NCI-H1105 treated with DMSO at 0.1 percent for 48 hours (cell line): ENCODE data around the gene CNN2.
A peak's percentile ranks its signal among the peaks of the same experiment; 100 is the strongest.

ENCODE experiments used
- DNase-seq: peaks from one replicate; lab custom pipeline; 2025; lab: John Stamatoyannopoulos, UW

Gene CNN2

DNA sequence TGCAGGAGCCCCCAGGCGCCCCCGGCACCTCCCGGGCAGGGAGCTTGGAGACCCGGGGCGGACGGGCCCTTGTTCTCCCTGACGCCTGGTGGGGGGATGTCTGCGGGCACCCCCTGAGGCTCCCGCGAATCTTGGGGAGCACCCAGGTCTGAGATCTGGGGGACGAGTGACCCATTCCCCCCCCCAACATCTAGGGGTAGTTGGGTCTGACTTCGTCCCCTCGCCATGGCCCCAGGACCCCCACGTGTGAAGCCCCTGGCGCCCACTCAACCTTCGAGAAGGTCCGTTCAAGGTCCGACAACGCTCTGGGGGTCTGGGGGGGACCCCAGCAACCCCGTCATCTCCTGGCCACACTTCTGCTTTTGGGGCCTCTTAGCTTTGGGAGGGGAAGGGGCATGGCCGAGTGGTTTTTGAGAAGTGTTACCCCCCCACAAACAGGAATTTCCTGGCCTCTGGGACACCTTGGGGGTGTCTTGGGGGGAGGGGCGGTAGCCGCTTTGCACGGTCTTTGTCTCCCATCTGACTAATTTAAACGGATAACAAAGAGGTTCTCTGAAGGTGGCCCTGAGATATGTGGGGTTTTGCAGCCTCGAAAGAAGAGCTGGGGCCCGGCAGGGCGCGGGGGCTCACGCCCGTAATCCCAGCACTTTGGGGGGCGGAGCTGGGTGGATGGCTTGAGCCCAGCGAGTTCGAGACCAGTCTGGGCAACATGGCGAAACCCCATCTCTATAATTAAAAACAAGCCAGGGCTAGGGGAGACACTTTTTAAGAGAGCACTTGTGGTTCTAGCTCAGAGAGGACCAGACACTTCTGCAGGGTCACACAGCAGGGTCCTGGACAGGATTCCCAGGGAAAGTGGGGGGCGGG lies 608 bp downstream of the CNN2 start:
- peak; percentile 17 for DNase-seq

GRCh38 chr19:1027650-1028061 lies 1.2 kb downstream of the CNN2 start:
- DNase-seq: no peak

DNA sequence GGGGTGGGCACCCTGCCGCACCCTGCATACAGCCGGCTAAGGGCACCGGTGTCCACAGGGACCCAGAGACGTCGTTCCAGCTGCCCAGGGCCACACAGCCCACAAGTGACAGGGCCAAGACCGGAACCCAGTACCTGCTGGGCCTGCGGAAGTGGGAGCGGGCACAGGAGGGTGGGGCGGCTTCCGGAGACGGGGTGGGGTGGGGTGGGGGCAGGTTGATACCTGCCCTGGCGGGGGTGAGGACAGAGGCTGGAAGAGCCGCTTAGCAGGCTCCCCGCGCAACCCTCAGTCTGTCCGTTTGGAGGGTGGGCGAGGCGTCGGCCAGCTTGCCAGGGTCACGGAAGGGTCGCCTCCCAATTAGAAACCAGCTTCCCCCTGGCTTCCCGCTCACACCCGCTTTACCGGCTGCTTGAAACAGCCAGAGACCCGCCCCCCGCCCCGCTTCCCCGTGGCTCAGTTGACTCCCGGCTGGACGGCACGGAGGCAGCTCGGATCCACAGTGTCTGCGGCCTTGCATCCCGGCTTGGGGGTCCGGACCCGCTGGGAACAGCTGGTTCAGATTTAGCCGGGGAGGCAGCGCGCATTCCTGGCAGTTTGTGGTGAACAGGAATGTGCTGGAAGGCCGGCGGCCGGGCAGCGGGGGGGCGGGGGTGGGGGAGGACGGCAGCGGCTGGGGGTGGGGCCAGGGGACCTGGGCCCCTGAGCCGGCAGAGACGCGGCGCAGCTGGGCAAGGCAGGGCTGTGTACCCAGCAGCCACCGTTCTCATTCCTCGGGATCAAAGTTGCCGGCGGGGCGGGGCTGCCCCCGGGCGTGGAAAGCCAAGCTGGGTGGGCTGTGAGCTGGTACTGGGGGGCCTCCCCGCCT lies 1.9 kb downstream of the CNN2 start:
- peak; percentile 22 for DNase-seq

GRCh38 chr19:1032264-1032867 lies 6.0 kb downstream of the CNN2 start:
- no peak for DNase-seq

DNA sequence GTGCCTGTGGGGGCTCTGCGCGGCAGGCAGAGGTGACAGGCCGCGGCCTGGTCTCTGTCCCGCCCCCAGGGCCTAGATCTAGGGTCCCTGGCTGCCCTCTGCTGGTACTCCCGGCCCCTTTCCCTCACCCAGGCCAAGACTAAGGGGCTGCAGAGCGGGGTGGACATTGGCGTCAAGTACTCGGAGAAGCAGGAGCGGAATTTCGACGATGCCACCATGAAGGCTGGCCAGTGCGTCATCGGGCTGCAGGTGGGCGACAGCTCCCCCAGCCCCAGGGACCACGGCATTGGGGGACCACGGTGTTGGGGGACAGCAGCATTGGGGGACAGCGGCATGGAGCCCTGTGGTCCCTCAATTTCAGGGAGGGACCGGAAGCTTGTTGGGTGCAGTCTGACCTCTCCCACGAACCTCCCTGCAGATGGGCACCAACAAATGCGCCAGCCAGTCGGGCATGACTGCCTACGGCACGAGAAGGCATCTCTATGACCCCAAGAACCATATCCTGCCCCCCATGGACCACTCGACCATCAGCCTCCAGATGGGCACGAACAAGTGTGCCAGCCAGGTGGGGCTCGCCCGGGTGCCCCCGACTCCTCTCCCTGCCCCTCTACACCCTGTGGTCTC lies 9.7 kb downstream of the CNN2 start:
- DNase-seq: no peak

DNA sequence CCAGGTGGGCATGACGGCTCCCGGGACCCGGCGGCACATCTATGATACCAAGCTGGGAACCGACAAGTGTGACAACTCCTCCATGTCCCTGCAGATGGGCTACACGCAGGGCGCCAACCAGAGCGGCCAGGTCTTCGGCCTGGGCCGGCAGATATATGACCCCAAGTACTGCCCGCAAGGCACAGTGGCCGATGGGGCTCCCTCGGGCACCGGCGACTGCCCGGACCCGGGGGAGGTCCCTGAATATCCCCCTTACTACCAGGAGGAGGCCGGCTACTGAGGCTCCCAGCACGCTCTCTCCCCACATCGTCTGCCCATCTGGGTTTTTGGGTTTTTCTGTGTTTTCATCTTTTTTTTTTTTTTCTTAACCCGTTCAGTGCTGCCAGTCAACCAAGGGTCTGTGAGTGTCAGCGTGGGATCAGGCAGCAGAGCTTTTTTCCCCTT lies 11.2 kb downstream of the CNN2 start:
- no peak for DNase-seq

DNA sequence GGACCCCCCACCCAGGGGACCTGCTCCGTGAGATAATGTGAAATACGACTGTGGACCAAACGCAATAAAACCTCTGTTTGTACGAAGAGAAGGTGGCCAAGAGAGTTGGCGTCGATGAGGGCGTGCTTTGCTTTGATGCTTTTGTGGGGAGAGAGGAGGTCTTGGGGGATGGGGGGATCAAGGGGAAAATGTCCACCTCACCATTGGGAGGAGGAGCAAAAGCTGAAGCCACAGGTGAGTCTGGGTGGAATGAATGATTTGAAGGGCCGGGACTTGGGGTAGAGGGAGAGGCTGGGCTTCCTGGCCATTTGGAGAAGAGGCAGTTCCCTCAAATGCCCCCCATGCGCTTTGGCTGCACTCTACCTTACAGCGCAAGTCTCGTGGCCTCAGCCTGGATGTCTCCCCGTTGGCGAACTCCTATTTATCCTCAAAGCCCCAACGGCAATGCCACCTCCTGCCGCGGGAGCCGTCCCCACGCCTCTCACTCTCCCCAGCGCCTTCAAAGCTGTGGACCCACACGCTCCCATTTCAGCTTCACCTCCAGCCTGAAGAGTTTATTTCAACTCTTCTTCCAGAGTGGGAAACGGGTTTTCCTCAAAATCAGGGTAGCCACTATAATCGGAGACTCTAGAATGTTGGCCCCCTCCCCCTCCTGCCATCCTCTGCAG lies 12.7 kb downstream of the CNN2 start:
- DNase-seq: no peak

DNA sequence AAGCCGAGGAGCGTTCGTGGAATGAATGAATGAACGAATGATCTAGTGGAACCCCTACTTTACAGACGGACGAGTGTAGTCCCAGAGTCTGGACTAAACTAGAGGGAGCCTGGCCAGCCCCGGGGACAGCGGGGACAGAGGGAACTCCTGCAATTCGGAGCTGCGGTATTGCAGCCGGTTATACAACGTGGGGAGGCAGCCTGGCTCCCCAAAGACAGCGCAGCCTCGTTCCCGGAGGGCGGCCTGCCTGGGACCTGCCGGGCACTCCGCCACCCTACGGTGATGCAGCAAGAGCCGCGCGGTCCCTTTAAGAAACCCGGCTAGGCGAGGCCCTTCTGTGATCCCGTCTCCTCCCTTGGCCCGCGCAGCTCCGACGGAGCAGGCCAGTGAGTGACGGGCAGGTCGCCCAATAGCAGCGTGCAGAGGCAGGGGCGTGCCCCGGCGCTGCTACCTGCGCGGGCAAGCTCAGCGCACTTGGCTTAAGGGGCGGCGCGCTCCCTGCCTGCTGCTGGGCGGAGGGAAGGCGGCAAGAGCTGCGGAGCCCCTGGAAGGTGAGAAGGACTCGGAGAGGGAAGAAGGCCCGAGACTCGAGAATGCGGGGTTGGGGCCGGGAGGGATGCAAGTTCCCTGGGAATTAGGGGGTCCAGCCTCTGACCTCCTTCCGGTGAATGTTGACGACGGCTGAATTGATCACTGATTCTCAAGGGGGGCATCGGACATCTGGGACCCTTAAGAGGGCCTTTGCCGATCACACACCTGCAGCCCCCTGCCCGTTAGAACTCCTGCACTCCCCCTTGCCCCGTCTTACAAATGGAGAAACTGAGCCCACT lies 13.5 kb downstream of the CNN2 start, which contains the start of gene ABCA7:
Gene ABCA7, plus strand, starts transcription at position 462 of the 830 bp plus-strand sequence. CDS start 1,255 bp downstream, outside the sequence.
- peak; percentile 96 for DNase-seq

DNA sequence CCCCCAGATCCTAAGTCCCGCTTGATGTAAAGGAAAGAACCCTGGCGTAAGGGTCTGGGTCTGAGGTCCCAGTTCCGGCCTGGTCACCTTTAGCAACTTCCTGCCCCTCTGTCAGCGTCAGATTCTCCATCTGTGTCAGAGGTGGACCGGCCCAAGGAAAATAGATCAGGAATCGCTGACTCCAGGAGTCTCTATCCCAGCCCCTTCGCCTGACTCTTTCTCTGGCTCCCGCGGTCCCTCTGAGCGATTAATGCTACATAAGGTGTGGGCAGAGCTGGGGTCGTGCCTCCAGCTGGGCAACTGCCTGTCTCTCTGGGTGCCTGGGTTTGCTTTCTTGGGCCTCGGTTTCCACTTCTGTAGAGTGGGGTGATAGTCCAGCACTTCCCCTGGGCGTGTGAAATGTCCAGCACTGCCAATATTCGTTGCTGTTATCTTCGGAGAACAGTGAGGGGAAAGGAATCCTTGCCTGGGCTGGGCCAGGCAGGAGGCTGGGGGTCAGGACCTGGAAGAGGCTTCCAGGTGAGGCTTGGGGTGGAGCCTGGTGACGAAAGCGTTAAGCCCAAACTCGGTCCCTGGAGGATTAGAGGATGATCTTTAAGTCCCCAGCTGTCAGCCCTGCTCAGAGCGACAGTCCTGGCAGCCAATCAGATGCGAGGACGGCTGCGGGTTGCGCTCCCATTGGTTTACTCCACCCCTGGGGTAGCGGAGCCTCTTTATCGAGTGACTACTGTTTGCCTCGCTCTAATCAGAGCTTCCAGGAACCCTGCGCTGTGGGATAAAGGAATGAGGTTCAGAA lies 14.3 kb downstream of the CNN2 start:
- peak; percentile 90 for DNase-seq

- DNase-seq: no peak
Observed at GRCh38 chr19:1041272-1041834, 14.9 kb downstream of the CNN2 start.

DNA sequence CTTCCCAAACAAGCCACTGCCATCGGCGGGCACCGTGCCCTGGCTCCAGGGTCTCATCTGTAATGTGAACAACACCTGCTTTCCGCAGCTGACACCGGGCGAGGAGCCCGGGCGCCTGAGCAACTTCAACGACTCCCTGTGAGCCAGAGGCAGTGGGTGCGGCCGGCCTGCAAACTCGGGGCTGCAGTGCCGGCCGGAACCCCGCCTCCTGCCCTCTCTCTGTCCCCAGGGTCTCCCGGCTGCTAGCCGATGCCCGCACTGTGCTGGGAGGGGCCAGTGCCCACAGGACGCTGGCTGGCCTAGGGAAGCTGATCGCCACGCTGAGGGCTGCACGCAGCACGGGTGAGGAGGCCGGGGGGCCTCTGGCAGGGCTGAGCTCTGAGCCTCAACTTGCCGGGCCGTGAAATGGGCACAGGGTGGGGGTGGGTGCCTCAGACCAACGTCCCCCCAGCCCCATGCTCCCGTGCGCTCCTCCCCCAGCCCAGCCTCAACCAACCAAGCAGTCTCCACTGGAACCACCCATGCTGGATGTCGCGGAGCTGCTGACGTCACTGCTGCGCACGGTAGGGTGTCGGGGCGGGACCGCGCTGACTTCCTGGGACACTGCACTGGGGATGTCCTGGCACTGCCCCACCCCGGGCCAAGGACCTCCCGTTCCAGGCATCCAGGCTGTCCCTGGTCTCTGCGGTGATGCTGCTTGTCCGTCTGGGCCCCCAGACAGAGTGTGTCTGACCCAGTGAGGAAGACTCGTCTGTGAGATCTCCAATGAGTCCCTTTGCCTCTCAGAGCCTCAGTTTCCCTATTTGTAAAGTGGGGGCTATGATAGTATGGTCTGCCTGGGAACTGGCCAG lies 15.7 kb downstream of the CNN2 start:
- DNase-seq: peak; percentile 29

GRCh38 chr19:1042689-1043511 lies 16.5 kb downstream of the CNN2 start:
- peak; percentile 76 for DNase-seq

- no peak for DNase-seq
Observed at GRCh38 chr19:1045247-1045603, 18.8 kb downstream of the CNN2 start.

DNA sequence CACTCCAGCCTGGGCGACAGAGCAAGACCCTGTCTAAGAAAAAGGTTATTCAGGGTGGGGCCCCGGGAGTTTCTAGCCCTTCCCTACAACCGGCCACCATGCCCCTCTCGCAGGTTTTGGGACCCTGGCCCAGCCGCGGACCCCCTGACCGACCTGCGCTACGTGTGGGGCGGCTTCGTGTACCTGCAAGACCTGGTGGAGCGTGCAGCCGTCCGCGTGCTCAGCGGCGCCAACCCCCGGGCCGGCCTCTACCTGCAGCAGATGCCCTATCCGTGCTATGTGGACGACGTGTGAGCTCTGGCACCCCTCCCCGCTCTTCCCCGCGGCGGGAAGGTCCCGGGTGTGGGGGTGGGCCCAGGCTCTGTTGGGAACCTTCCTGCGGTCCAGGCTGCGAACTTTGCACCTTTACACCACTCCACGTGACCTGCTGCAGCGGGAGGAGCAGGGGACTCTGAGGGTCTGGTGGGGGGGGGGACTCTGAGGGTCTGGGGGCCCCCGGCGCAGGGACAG lies 19.8 kb downstream of the CNN2 start:
- DNase-seq: no peak

DNA sequence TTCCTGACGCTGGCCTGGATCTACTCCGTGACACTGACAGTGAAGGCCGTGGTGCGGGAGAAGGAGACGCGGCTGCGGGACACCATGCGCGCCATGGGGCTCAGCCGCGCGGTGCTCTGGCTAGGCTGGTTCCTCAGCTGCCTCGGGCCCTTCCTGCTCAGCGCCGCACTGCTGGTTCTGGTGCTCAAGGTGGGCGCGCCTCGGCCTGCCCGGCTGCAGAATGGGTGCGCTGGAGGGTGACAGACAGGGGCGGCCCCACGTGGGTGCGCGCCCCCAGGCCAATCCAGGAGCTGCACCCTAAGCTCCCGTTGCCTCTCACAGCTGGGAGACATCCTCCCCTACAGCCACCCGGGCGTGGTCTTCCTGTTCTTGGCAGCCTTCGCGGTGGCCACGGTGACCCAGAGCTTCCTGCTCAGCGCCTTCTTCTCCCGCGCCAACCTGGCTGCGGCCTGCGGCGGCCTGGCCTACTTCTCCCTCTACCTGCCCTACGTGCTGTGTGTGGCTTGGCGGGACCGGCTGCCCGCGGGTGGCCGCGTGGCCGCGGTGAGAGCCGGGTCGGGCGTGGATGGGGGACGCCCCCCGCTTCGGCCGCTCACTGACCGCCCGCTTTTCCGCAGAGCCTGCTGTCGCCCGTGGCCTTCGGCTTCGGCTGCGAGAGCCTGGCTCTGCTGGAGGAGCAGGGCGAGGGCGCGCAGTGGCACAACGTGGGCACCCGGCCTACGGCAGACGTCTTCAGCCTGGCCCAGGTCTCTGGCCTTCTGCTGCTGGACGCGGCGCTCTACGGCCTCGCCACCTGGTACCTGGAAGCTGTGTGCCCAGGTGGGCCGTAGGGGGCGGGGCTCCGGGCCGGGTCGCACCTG lies 20.7 kb downstream of the CNN2 start:
- DNase-seq: no peak

DNA sequence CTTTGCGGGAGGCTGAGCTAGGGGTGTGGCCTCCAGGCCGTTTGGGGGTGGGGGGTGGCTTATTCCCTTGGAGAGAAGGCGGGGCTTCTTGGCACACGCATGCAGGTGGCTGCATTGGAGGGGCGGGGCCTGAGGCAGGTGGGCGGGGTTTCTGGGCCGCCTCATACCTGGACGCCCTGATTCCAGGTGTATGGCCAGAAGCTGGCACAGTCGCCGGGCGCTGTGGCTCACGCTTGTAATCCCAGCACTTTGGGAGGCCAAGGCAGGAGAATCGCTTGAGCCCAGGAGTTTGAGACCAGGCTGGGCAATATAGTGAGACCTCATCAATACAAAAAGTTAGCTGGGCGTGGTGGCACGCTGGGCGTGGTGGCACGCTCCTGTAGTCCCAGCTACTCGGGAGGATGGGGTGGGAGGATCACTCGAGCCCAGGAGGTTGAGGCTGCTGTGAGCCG lies 21.3 kb downstream of the CNN2 start:
- DNase-seq: no peak
